ENCODE data around the gene NFIX. TPM values are rescaled to one million over a fixed set of nuclear protein-coding genes. Genes with fewer than 3 reads are reported as not detected.
A peak's percentile ranks its signal among the peaks of the same experiment; 100 is the strongest.

Gene NFIX
- total RNA-seq, 1 experiment from 2014 or later, result 144 TPM

DNA sequence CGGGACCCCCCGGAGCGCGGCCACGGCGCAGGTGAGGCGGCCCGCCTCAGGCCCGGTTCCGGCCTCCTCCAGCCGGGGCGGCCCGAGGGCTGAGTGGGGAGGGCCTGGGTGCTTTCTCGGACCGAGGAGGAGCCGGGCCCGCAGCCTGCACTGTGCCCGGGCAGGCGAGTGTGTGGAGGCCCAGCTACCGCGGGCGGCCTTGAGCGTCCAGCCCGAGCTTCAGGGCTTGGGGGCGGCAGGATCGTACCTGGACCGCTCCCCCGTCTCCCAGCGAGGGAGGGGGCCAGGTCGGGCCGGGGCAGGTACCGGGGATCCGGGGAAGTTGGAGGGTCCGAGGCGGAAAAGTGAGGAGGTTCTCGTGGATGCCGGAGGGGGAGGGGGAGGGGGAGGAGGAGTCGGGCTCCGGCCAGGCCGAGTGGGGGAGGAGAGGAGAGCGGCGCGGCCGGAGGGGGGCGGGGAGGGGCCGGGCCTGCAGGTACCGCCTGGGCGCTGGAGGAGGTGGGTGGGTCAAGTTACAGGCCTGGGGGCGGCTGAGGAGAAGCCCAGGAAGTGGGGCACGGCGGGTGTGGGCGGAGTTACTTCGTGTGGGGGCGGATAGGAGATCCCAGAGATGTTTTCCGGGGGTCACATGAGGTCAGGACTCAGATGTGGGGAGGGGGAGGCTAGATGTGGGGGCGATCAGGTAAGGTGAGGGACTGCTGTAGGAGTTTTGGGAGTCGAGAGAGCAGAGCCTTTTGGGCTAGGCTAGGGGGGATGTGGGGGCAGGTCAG lies 123.3 kb downstream of the NFIX start:
- TF ChIP-seq, protein P1, sequence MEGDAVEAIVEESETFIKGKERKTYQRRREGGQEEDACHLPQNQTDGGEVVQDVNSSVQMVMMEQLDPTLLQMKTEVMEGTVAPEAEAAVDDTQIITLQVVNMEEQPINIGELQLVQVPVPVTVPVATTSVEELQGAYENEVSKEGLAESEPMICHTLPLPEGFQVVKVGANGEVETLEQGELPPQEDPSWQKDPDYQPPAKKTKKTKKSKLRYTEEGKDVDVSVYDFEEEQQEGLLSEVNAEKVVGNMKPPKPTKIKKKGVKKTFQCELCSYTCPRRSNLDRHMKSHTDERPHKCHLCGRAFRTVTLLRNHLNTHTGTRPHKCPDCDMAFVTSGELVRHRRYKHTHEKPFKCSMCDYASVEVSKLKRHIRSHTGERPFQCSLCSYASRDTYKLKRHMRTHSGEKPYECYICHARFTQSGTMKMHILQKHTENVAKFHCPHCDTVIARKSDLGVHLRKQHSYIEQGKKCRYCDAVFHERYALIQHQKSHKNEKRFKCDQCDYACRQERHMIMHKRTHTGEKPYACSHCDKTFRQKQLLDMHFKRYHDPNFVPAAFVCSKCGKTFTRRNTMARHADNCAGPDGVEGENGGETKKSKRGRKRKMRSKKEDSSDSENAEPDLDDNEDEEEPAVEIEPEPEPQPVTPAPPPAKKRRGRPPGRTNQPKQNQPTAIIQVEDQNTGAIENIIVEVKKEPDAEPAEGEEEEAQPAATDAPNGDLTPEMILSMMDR (IDR thresholded peaks at IDR 0.05), result no peak
- TF ChIP-seq, protein P2, sequence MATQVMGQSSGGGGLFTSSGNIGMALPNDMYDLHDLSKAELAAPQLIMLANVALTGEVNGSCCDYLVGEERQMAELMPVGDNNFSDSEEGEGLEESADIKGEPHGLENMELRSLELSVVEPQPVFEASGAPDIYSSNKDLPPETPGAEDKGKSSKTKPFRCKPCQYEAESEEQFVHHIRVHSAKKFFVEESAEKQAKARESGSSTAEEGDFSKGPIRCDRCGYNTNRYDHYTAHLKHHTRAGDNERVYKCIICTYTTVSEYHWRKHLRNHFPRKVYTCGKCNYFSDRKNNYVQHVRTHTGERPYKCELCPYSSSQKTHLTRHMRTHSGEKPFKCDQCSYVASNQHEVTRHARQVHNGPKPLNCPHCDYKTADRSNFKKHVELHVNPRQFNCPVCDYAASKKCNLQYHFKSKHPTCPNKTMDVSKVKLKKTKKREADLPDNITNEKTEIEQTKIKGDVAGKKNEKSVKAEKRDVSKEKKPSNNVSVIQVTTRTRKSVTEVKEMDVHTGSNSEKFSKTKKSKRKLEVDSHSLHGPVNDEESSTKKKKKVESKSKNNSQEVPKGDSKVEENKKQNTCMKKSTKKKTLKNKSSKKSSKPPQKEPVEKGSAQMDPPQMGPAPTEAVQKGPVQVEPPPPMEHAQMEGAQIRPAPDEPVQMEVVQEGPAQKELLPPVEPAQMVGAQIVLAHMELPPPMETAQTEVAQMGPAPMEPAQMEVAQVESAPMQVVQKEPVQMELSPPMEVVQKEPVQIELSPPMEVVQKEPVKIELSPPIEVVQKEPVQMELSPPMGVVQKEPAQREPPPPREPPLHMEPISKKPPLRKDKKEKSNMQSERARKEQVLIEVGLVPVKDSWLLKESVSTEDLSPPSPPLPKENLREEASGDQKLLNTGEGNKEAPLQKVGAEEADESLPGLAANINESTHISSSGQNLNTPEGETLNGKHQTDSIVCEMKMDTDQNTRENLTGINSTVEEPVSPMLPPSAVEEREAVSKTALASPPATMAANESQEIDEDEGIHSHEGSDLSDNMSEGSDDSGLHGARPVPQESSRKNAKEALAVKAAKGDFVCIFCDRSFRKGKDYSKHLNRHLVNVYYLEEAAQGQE (IDR thresholded peaks at IDR 0.05; ENCODE audit: insufficient read depth in 1 of 2, low read depth in 2 of 2, low read length in 1 of 2), result no peak
- TF ChIP-seq TCF7L2 (IDR thresholded peaks at IDR 0.05; ENCODE audit: low read depth, low read length), result no peak; the same call in 1 of the 2 replicates
- TF ChIP-seq POLR2AphosphoS5 (IDR thresholded peaks at IDR 0.05; ENCODE audit: low read depth, low read length), result no peak
- TF ChIP-seq SIN3A (IDR thresholded peaks at IDR 0.05; ENCODE audit: borderline replicate concordance, insufficient read depth, low read depth, low read length), result no peak
- DNase-seq (ENCODE audit: low read depth, low spot score) (no peak), ATAC-seq (peak; percentile 22; the same call in 1 of the 2 replicates)
- peaks cover 5% of the 10 kb centered on the region for H3K36me3 ChIP-seq (ENCODE audit: control insufficient read depth, insufficient read depth, low read length)
- peak overlapping the region; percentile 63 to 76 for H3K4me3 ChIP-seq (ENCODE audit: low read depth in 2 of 2, low read length in 2 of 2)
- no TSS peak for BruUV-seq (replicated peaks)
- intact Hi-C loops (cut with micrococcal nuclease; ENCODE audit: unreplicated experiment), result no loop called here
- H3K9me3 ChIP-seq (ENCODE audit: control insufficient read depth, insufficient read depth, low read depth, low read length), result no peaks in the 10 kb centered on the region
- in situ Hi-C loops (cut with HindIII; ENCODE audit: low pct_unique_long_range_greater_than_20kb, low sequenced_read_pairs), result no loop called here
- peaks cover 26% of the 10 kb centered on the region for H3K4me1 ChIP-seq (ENCODE audit: control insufficient read depth, insufficient read depth, low read length)
- CTCF ChIA-PET, result no interaction called here
- POLR2A ChIA-PET, result interaction anchor here (0.5 to 1.2 kb wide), 3 partner anchors 15 to 34 kb away, joined by 3 to 8 read pairs (median 4); no protein-coding TSS in a partner anchor
- no peaks in the 10 kb centered on the region for H3K27me3 ChIP-seq (ENCODE audit: control insufficient read depth, insufficient read depth, low read length)
- peak overlapping the region; percentile 79 for H3K27ac ChIP-seq (ENCODE audit: low read length)

DNA sequence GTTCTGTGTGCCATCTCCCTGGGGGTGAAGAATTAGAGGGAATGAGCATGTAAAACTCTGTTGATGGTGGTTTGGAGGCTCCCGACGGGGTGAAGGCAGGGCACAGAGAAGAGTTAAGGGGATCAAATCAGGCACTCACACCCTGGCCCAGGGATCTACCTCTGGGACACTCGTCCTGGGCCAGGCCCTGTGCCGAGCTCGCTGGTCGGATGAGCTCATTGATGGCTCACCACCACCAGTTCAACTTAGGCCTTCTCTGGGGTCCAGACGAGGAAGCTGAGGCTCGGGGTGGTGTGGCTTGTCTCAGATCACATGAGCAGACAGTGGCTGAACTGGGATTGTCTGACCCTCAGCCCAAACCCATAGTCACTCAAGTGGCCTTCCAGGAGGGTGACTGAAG lies 124.4 kb downstream of the NFIX start:
- ATAC-seq (no peak), DNase-seq (ENCODE audit: low read depth, low spot score) (no peak)
- CTCF ChIA-PET, result no interaction called here
- Histone ChIP-seq H3K27ac (ENCODE audit: low read length) (peak overlapping the region; percentile 79), H3K36me3 (ENCODE audit: control insufficient read depth, insufficient read depth, low read length) (peaks cover 5% of the 10 kb centered on the region), H3K4me1 (ENCODE audit: control insufficient read depth, insufficient read depth, low read length) (peaks cover 26% of the 10 kb centered on the region), H3K4me3 (ENCODE audit: low read depth in 2 of 2, low read length in 2 of 2) (peak overlapping the region; percentile 63 to 76), H3K9me3 (ENCODE audit: control insufficient read depth, insufficient read depth, low read depth, low read length) (no peaks in the 10 kb centered on the region), H3K27me3 (ENCODE audit: control insufficient read depth, insufficient read depth, low read length) (no peaks in the 10 kb centered on the region)
- in situ Hi-C loops (cut with HindIII; ENCODE audit: low pct_unique_long_range_greater_than_20kb, low sequenced_read_pairs), result no loop called here
- POLR2A ChIA-PET, result interaction anchor here (0.5 to 0.8 kb wide), 2 partner anchors 14 to 32 kb away, joined by 4 to 8 read pairs; no protein-coding TSS in a partner anchor
- BruUV-seq (replicated peaks), result no TSS peak
- TF ChIP-seq, protein P1 (IDR thresholded peaks at IDR 0.05), result no peak
- no peak for TF ChIP-seq POLR2AphosphoS5 (IDR thresholded peaks at IDR 0.05; ENCODE audit: low read depth, low read length)
- TF ChIP-seq, protein P2 (IDR thresholded peaks at IDR 0.05; ENCODE audit: insufficient read depth in 1 of 2, low read depth in 2 of 2, low read length in 1 of 2), result no peak
- TF ChIP-seq TCF7L2 (IDR thresholded peaks at IDR 0.05; ENCODE audit: low read depth, low read length), result no peak
- no peak for TF ChIP-seq SIN3A (IDR thresholded peaks at IDR 0.05; ENCODE audit: borderline replicate concordance, insufficient read depth, low read depth, low read length)
- intact Hi-C loops (cut with micrococcal nuclease; ENCODE audit: unreplicated experiment), result no loop called here

All from Panc1 (cell line).